GM12878 (cell line): ENCODE results near the gene ANKRD31. TPM values are rescaled to one million over a fixed set of nuclear protein-coding genes. Genes with fewer than 3 reads are reported as not detected.

Experiments used
- ATAC-seq: fragments of 200-7000 bp; cut with Tn5 transposase; 3 replicates; pipeline ENCODE4 v1.9.1; 2020; ENCODE audit warnings: mild to moderate bottlenecking, moderate library complexity
- BruUV-seq: library from RNA; stranded (reverse); fragments of 400-500 nt; replicated peaks from 2 replicates; lab custom pipeline; 2021; lab: Mats Ljungman, UMichigan
- CTCF ChIA-PET: fragments of 300-600 bp; sonication (Branson Sonifier 250); formaldehyde crosslinking; extraction: SDS; loops from one replicate; lab custom pipeline; 2021; ENCODE audit warnings: inconsistent platforms; lab: Yijun Ruan, JAX
- POLR2A ChIA-PET: fragments of 350-600 bp; formaldehyde crosslinking; extraction: SDS; loops from one replicate; lab custom pipeline; 2021; ENCODE audit warnings: inconsistent platforms; lab: Charles Lee
- RAD21 ChIA-PET: fragments of 300-600 bp; sonication (Branson Sonifier 250); formaldehyde crosslinking; loops from one replicate; lab custom pipeline; 2023; ENCODE audit warnings: antibody characterized with exemption; ENCODE audit not compliant: unreplicated experiment; lab: Charles Lee
- SMC1A ChIA-PET: fragments of 300-600 bp; sonication (Branson Sonifier 250); formaldehyde crosslinking; loops from one replicate; lab custom pipeline; 2023; ENCODE audit not compliant: unreplicated experiment, uncharacterized antibody; lab: Charles Lee
- DNase-seq: peaks from one replicate; pipeline ENCODE4 v3.0.0-alpha.2; 2011; ENCODE audit warnings: low read depth, low spot score
- FAIRE-seq: peaks from 3 replicates; lab custom pipeline; 2011; peaks lifted over from hg19 to GRCh38; lab: Jason Lieb, UNC
- H2AFZ ChIP-seq: 2 replicates; pipeline ENCODE4 v1.6.0; 2011; ENCODE audit warnings: low read depth, low read length, control low read depth; ENCODE audit not compliant: control insufficient read depth
- H3K27ac ChIP-seq: 2 replicates; pipeline ENCODE4 v1.5.1; 2011; ENCODE audit warnings: control low read depth; ENCODE audit not compliant: control insufficient read depth, insufficient read depth
- H3K27me3 ChIP-seq, 2 experiments: replicated peaks in 1 of 2; 2 replicates each; pipeline versions ENCODE4 v1.6.0 to v1.6.1; 2011; ENCODE audit warnings: low read length in 1 of 2; ENCODE audit not compliant: control insufficient read depth in 2 of 2, insufficient read depth in 2 of 2
- H3K36me3 ChIP-seq, 2 experiments: 2 replicates each; pipeline ENCODE4 v1.5.1; 2011; ENCODE audit warnings: low read length in 1 of 2; ENCODE audit not compliant: control insufficient read depth in 2 of 2, insufficient read depth in 2 of 2
- H3K4me1 ChIP-seq: 2 replicates; pipeline ENCODE4 v1.6.1; 2011; ENCODE audit warnings: mild to moderate bottlenecking, low read length, moderate library complexity, mixed read lengths; ENCODE audit not compliant: control insufficient read depth, insufficient read depth
- H3K4me2 ChIP-seq: 2 replicates; pipeline ENCODE4 v1.6.0; 2011; ENCODE audit warnings: control low read depth; ENCODE audit not compliant: control insufficient read depth, insufficient read depth
- H3K4me3 ChIP-seq: fragments of 200-600 bp; sonication (generic); 2 replicates; pipeline ENCODE4 v1.5.1; 2016
- H3K79me2 ChIP-seq: 2 replicates; pipeline ENCODE4 v1.6.0; 2011; ENCODE audit warnings: low read length; ENCODE audit not compliant: control insufficient read depth, insufficient read depth
- H3K9ac ChIP-seq: 2 replicates; pipeline ENCODE4 v1.8.0; 2011; ENCODE audit warnings: low read length, control low read depth, mixed read lengths; ENCODE audit not compliant: control insufficient read depth, insufficient read depth
- H3K9me3 ChIP-seq: replicated peaks from 3 replicates; pipeline ENCODE4 v1.5.1; 2011; ENCODE audit warnings: mild to moderate bottlenecking, low read length; ENCODE audit not compliant: control insufficient read depth, insufficient read depth
- H4K20me1 ChIP-seq: 2 replicates; pipeline ENCODE4 v1.6.0; 2011; ENCODE audit not compliant: control insufficient read depth, insufficient read depth
- BHLHE40 ChIP-seq, 2 experiments: fragments of 450-650 bp in 1 of 2; IDR thresholded peaks; 2 replicates each; pipeline ENCODE4 v1.6.1; 2011 to 2017; ENCODE audit warnings: low read depth in 2 of 2, borderline replicate concordance in 1 of 2, improper control_type of control experiment in 1 of 2, low read length in 1 of 2, mild to moderate bottlenecking in 1 of 2
- CEBPB ChIP-seq, 2 experiments: fragments of 150-350 bp in 1 of 2; IDR thresholded peaks; 2 replicates each; pipeline ENCODE4 v1.6.1; 2012 to 2014; ENCODE audit warnings: low read depth in 2 of 2, low read length in 2 of 2, borderline replicate concordance in 1 of 2, inconsistent platforms in 1 of 2
- IKZF1 ChIP-seq: fragments of 450-650 bp; conservative IDR thresholded peaks from 2 replicates; pipeline ENCODE4 v1.6.1; 2017; ENCODE audit warnings: antibody characterized with exemption, mild to moderate bottlenecking
- IKZF2 ChIP-seq, 2 experiments: fragments of 450-650 bp; IDR thresholded peaks; 2 replicates each; pipeline ENCODE4 v1.6.1; 2017; ENCODE audit warnings: mild to moderate bottlenecking in 2 of 2, moderate library complexity in 2 of 2
- MYB ChIP-seq: fragments of 150-350 bp; IDR thresholded peaks from 2 replicates; pipeline ENCODE4 v1.6.1; 2014; ENCODE audit warnings: mild to moderate bottlenecking, low read depth, low read length, borderline replicate concordance
- NFIC ChIP-seq: IDR thresholded peaks from 2 replicates; pipeline ENCODE4 v1.6.1; 2012; ENCODE audit warnings: low read depth, mild to moderate bottlenecking, inconsistent platforms, low read length, moderate library complexity
- NFYA ChIP-seq: IDR thresholded peaks from 2 replicates; pipeline ENCODE4 v1.6.1; 2011; ENCODE audit warnings: low read depth, mild to moderate bottlenecking, low read length, improper control_type of control experiment, borderline replicate concordance
- PAX8 ChIP-seq: fragments of 450-650 bp; IDR thresholded peaks from 2 replicates; pipeline ENCODE4 v1.6.1; 2017; ENCODE audit warnings: mild to moderate bottlenecking, moderate library complexity
- PBX3 ChIP-seq: IDR thresholded peaks from 2 replicates; pipeline ENCODE4 v1.6.1; 2011; ENCODE audit warnings: mild to moderate bottlenecking, low read depth, low read length, moderate library complexity; ENCODE audit not compliant: insufficient replicate concordance
- SMAD5 ChIP-seq: IDR thresholded peaks from 2 replicates; pipeline ENCODE4 v1.6.1; 2016; ENCODE audit warnings: antibody characterized with exemption, low read depth
- SREBF1 ChIP-seq: IDR thresholded peaks from 2 replicates; pipeline ENCODE4 v1.6.1; 2012; ENCODE audit warnings: mild to moderate bottlenecking, low read length
- YBX1 ChIP-seq: fragments of 450-650 bp; IDR thresholded peaks from 2 replicates; pipeline ENCODE4 v1.6.1; 2016; ENCODE audit warnings: antibody characterized with exemption
- ZNF384 ChIP-seq: IDR thresholded peaks from 2 replicates; pipeline ENCODE4 v1.6.1; 2012; ENCODE audit warnings: low read depth, mild to moderate bottlenecking, low read length, improper control_type of control experiment, borderline replicate concordance
- WGBS: methylation state at CpG from one replicate; pipeline ENCODE4 v1.1.6; 2016; ENCODE audit warnings: low lambda C conversion rate; ENCODE audit not compliant: insufficient replicate concordance, insufficient coverage; ENCODE audit errors: missing lambda C conversion rate; 5-methylcytosine and 5-hydroxymethylcytosine counted together
- in situ Hi-C: fragments of 300-500 bp; cut with MboI; formaldehyde crosslinking; loops from 9 replicates; pipeline ENCODE4 v1.14.3; 2018; ENCODE audit warnings: mixed read lengths
- intact Hi-C: fragments of 100-400 bp; cut with micrococcal nuclease; formaldehyde crosslinking; loops from one replicate; pipeline ENCODE4 v1.14.2; 2022; ENCODE audit not compliant: unreplicated experiment
- polyA plus RNA-seq, 11 experiments: library from polyadenylated mRNA; depleted of rRNA in 4 of 11; unstranded in 6 of 11; stranded (reverse) in 5 of 11; fragments of >200 nt; fragmentation: Nextera tagmentation in 4 of 11; fragmentation: Illumina TruSeq in 1 of 11; extraction: Ambion mirVana in 4 of 11; extraction: Trizol in 1 of 11; gene quantifications; 1 replicate in 1 of 11; 2 replicates in 10 of 11; pipeline versions ENCODE4 v1.2.1 to v1.2.3, GENCODE V29; 2011 to 2016; ENCODE audit warnings: inconsistent platforms in 2 of 11, missing spikeins in 2 of 11, low read depth in 1 of 11
- total RNA-seq, 4 experiments: library from RNA; depleted of rRNA in 3 of 4; stranded (reverse); fragments of >200 nt in 3 of 4; fragmentation: Illumina TruSeq in 1 of 4; extraction: Trizol in 1 of 4; gene quantifications; 2 replicates each; pipeline versions ENCODE4 v1.2.1 to v1.2.3, GENCODE V29; 2013 to 2021
- TF ChIP-seq, protein P1 (sequence below): fragments of 450-650 bp; IDR thresholded peaks from 2 replicates; pipeline ENCODE4 v1.6.1; 2016; ENCODE audit warnings: mild to moderate bottlenecking, moderate library complexity, borderline replicate concordance

ANKRD31 gene
- total and polyA plus RNA-seq, 10 of the 15 experiments (the other 5 are each of a cell fraction or from before 2014, with no cell fraction given) = under 0.01 to 0.10 (median 0.04) TPM; not detected in 3

DNA sequence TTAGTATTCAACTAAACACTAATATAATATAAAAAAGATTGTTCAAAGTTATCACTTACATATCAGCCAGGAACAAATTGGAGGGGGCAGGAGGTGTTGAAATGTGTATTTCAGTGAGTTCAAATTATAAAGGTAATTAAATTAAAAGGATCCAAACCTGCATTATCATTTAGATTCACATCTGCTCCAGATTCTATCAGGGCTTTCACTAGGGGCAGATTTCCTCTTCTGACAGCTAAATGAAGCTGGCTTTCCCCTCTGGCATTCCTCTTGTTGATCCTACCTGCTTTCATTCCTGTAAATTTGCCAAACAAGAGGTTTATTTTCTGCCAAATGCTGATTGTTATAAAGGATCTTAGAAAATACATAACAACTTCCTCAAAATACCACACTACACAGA is 98.0 kb downstream of the ANKRD31 start:
- H3K27me3 ChIP-seq = no peaks in the 10 kb centered on the region
- DNase-seq (no peak), ATAC-seq (no peak), FAIRE-seq (no peak)
- intact Hi-C loops = no loop called here
- no peak overlapping the region for H3K9ac ChIP-seq
- RAD21 ChIA-PET = no interaction called here
- TF ChIP-seq NFYA (no peak), YBX1 (no peak)
- CTCF ChIA-PET = no interaction called here
- H3K4me1 ChIP-seq = no peaks in the 10 kb centered on the region
- H3K4me2 ChIP-seq = no peak overlapping the region
- no peaks in the 10 kb centered on the region for H4K20me1 ChIP-seq
- no peak overlapping the region for H3K27ac ChIP-seq
- in situ Hi-C loops = no loop called here
- BruUV-seq = no TSS peak
- POLR2A ChIA-PET = no interaction called here
- SMC1A ChIA-PET = no interaction called here
- H2AFZ ChIP-seq = no peak overlapping the region
- no peaks in the 10 kb centered on the region for H3K79me2 ChIP-seq
- no peaks in the 10 kb centered on the region for H3K36me3 ChIP-seq
- no peak overlapping the region for H3K4me3 ChIP-seq
- no peaks in the 10 kb centered on the region for H3K9me3 ChIP-seq

DNA sequence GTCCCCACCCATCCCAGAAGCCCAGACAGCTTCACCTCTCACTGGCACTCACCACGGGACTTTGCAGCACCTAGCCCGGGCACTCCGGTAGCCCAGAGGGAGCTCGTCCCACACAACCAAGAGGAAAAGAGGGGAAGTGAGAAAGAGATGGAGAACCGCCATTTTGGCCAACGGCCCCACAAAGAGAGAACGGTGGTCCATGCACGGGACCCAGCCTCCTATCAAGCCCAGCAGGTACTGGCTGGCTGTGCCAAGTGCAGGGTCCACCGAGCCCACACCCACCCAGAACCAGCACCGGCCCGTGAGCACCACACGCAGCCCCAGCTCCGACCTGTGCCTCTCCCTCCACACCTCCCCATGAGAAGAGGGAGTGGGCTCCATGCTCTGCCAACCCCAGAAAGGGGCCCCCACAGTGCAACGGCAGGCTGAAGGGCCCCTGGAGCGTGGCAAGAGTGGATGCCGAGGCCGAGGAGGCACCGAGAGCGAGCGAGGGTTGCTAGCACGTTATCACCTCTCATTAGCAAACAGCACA is 105.8 kb downstream of the ANKRD31 start:
- Histone ChIP-seq H4K20me1 (no peaks in the 10 kb centered on the region), H3K9ac (no peak overlapping the region), H2AFZ (no peak overlapping the region), H3K79me2 (no peaks in the 10 kb centered on the region), H3K4me3 (no peak overlapping the region), H3K27me3 (no peaks in the 10 kb centered on the region), H3K4me1 (no peaks in the 10 kb centered on the region), H3K27ac (no peak overlapping the region), H3K36me3 (no peaks in the 10 kb centered on the region), H3K4me2 (no peak overlapping the region), H3K9me3 (no peaks in the 10 kb centered on the region)
- no TSS peak for BruUV-seq
- POLR2A ChIA-PET = no interaction called here
- SMC1A ChIA-PET = no interaction called here
- CTCF ChIA-PET = no interaction called here
- 61% methylated on average over 21 of the region's 21 CpGs for WGBS
- ATAC-seq = no peak
- intact Hi-C loops = no loop called here
- no peak for DNase-seq
- no peak for FAIRE-seq
- in situ Hi-C loops = no loop called here
- RAD21 ChIA-PET = no interaction called here
- TF ChIP-seq IKZF2 (IDR thresholded peaks at IDR 0.05) (no peak), MYB (no peak), SMAD5 (no peak), PBX3 (no peak), NFIC (no peak), ZNF384 (no peak), IKZF1 (no peak), BHLHE40 (IDR thresholded peaks at IDR 0.05; ENCODE audit: borderline replicate concordance in 1 of 2, low read depth in 2 of 2, low read length in 1 of 2) (no peak), PAX8 (no peak), CEBPB (IDR thresholded peaks at IDR 0.05; ENCODE audit: borderline replicate concordance in 1 of 2, low read depth in 2 of 2, low read length in 2 of 2) (no peak), SREBF1 (no peak)
- TF ChIP-seq, protein P1, sequence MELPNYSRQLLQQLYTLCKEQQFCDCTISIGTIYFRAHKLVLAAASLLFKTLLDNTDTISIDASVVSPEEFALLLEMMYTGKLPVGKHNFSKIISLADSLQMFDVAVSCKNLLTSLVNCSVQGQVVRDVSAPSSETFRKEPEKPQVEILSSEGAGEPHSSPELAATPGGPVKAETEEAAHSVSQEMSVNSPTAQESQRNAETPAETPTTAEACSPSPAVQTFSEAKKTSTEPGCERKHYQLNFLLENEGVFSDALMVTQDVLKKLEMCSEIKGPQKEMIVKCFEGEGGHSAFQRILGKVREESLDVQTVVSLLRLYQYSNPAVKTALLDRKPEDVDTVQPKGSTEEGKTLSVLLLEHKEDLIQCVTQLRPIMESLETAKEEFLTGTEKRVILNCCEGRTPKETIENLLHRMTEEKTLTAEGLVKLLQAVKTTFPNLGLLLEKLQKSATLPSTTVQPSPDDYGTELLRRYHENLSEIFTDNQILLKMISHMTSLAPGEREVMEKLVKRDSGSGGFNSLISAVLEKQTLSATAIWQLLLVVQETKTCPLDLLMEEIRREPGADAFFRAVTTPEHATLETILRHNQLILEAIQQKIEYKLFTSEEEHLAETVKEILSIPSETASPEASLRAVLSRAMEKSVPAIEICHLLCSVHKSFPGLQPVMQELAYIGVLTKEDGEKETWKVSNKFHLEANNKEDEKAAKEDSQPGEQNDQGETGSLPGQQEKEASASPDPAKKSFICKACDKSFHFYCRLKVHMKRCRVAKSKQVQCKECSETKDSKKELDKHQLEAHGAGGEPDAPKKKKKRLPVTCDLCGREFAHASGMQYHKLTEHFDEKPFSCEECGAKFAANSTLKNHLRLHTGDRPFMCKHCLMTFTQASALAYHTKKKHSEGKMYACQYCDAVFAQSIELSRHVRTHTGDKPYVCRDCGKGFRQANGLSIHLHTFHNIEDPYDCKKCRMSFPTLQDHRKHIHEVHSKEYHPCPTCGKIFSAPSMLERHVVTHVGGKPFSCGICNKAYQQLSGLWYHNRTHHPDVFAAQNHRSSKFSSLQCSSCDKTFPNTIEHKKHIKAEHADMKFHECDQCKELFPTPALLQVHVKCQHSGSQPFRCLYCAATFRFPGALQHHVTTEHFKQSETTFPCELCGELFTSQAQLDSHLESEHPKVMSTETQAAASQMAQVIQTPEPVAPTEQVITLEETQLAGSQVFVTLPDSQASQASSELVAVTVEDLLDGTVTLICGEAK = no peak
